Stimulated activated CD8-positive, alpha-beta memory T cell treated with anti-CD3 and anti-CD28 coated beads, Interleukin-4, amount 100 ng/mL, for 24 hours (primary cell): Measurements from ENCODE around the gene MPPE1.
"Not testable (repeated sequence)": the region's sequence is repeated elsewhere in the genome, so short reads cannot be mapped to it uniquely, and the experiment has no call there.

Experiments used
- DNase-seq: peaks from one replicate; pipeline ENCODE4 v3.0.0-alpha.2; 2020; ENCODE audit warnings: low read depth

The MPPE1 gene, protein sequence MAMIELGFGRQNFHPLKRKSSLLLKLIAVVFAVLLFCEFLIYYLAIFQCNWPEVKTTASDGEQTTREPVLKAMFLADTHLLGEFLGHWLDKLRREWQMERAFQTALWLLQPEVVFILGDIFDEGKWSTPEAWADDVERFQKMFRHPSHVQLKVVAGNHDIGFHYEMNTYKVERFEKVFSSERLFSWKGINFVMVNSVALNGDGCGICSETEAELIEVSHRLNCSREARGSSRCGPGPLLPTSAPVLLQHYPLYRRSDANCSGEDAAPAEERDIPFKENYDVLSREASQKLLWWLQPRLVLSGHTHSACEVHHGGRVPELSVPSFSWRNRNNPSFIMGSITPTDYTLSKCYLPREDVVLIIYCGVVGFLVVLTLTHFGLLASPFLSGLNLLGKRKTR

DNA sequence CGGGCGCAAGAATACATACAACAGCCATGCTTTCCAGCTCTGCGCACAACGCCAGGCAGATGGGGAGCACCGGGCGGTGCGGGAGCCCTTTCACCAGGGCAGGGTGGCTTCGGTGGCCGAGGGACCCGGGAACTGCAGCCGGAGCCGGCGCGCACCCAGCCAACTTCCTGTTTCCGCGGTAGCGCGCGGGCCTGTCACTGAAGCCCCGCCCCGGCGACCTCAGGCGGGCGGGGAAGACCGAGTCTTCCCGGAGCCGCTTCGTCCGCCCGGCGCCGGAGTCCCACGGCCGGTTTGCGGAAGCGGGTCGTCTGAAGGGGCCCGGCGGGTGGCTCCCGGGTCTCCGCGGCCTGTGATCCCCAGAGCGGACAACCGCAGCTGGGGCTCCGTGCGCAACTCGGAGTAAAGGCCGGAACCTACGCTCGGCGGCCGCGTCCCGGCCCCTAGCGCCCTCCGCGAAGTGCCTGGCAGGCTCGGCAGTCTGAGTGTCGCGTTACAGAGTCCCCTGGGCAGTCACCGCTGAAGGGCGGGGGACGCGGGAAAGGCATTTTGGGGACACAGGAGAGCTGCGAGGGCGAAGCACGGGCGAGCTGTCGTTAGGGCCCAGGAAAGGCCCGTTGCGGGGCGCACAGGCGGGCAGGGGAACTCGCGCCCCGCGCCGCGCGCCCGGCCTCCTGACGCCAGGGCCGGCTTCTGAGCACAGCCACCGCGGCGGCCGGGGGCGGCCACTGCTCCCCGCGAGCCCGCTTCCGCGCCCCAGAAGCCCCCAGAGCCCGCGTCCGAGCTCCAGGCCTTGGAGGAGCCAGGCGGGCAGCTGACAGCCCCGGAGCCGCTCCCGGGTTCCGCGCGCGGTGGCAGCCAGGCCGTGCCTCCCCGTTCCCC is at the start of gene MPPE1:
MPPE1 (minus strand) TSS at position 136 of the 879 bp plus-strand sequence. CDS start 11,053 bp downstream, outside the sequence.
- peak; percentile 82 for DNase-seq

DNA sequence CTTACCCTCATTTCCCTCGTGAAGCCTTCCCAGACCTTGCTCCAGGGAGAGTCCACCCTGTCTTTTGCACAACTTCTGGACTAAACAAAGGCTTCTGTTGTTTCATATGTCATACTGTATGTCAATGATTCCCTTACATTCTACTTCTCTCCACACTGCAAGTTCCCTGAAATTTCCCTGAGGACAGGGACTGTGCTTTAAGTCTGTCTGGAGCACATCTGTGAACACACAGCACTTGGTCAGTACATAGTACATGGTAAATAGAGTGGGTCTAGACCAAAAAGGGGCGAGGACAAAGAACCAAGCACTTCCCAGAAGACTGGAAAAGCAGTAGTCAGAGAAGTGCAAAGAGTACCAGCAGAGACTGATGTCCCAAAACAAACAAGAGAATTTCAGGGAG is 49.5 kb upstream of the MPPE1 start:
- no peak for DNase-seq

DNA sequence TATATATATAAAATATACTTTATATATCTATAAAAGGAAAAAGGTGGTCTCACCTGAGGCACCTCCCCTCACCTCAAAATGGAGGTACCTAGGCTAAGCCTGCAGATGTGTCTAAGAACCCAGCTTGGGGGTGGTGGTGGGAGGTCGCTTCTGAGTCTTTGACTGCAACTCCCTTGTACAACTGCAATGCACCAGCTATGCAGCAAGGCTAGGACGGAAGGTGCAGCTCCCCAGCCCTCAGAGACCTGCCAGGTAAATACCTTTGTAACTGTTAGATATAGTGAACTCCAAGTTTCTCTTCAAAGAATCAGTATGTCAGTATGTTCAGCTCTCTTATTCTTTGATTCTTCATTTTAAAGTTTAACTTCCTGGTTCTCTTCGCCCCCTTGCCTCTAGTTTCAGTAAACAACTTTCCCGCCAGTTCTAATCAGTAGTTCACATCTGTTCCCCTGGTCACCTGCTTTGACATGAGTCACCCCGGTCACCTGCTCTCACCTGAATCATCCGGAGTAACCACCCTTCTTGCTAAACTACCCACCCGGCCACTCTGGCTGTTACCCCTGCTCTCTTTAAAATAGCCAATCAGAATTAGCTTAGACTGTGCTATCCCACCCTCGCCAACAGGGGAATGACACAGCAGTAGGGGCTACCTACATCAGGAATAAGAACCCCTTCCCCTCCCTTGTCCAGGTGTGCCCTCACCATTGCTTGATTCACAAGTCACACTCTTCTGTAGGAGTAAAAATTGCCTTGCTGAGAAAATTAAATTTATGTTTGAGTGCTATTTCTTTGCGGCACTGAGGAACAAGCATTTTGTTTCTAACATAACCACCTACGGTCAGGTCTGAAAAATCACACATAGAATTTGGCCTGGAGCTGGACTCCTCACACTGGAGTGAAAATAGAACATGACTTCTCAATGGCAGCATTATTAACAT is 48.5 kb upstream of the MPPE1 start:
- DNase-seq = no peak

DNA sequence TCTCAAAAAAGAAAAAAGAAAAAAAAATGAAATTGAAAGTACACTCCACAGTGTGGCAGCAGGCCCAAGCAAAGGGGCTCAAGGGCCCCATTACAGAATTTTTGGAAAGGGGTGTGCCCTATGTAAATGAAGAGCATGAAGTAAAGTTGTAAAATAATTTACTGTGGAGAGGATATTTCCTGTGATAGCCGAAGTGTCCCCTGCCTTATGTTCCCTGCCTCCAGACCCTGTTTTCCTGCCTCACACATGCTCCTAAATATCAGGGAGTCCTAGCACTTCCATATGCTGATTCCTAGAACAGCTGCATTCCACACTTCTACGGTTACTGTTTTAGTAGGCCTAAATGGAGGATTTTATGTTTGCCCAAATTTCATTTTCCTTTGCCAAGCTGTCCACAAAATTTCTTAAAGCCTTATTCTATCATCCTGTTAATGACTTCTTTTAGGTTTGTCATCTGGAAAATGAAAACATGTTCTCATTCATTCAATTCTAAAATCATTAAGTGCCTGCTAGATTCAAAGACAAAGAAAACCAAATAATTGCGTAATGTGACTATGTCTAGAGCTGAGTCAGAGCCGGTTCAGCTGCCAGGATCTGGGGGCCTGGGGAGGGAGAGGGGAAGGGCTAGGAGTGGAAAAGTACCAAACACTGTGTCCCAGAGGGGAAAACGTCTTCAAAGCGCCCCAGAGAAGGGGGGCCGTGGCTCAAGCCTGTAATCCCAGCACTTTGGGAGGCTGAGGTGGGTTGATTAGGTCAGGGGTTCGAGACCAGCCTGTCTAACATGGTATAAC is 47.3 kb upstream of the MPPE1 start:
- DNase-seq = no peak

DNA sequence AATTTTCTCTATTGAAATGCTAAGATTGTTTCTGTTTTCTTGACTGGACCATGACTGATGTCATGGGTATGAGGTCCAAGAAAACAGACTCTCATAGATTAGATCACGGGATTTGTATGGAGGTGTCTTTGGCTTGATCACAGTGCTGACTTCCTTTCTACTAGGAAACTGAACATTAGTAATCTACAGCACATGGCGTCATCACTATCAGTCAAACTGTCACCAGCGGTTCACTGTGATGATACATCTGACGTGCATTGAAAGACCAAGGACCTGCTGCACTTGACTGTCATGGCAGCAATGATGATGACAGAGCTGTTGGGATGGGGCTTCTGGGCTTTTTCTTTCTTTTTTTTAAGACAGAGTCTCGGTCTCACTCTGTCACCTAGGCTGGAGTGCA is 45.0 kb upstream of the MPPE1 start:
- DNase-seq = no peak

DNA sequence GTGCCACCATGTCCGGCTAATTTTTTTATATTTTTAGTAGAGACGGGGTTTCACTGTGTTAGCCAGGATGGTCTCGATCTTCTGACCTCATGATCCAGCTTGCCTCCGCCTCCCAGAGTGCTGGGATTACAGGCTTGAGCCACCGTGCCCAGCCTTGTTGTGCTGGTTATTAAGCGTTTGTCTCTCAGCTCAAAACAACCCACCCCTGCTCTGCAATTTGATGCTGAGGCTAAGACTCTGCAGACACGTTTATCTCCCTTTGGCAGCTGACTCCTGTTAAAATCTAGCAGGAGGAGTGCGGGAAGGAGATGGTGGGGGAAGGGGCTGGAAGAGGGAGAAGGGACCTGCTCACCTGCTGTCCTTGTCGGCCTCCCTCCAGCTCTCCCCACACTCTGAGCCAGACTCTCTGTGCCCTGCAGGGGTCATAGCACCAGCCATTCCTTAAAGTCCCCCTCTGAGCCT is 43.3 kb upstream of the MPPE1 start:
- DNase-seq = no peak

DNA sequence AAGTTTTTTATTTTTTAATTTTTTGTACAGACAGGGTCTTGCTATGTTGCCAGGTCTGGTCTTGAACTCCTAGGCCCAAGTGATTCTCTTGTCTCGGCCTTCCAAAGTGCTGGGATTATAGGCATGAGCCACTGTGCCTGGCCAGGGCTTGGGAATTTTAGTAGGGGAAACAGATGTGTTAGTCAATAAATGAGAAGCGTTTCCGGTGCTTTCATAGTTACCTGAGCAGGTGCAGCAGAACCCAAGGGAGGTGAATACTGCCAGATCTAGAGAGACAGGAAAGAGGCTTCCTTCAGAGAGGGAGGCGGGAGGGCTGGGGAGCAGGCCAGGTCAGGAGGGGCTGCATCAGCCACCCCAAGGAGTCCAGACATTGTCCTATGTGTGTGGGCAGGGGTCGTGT is 42.7 kb upstream of the MPPE1 start:
- no peak for DNase-seq

DNA sequence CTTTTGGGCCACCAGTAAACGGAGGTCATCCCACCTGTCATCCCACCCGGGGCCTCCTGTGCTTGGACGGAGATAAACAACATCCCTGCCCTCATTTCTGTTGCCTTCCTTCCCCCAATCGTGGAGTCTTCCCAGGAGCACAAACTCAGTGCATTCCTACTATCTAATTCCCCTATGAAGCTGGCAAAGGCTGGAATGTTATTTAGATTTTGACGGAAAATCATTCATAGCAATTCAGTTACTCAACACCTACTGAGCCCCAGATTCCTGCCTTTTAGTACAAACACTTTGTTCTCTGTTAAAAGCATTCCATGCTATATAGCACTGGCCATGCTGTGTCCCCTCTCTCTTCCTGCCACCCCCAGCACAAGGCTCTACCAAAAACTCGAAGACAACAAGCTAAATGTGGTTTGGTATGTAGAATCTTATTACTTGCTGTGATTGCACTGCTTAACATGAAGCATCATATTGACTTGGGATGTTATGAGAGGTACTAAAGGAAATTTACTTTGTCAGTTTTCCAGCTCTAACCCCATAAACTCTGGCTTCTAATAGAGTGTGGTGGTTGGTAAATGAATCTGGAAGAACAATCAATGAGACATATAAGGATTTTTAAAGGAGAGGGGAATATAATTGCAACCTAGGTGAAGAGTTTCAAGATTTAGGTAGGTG is 40.9 kb upstream of the MPPE1 start:
- no peak for DNase-seq

DNA sequence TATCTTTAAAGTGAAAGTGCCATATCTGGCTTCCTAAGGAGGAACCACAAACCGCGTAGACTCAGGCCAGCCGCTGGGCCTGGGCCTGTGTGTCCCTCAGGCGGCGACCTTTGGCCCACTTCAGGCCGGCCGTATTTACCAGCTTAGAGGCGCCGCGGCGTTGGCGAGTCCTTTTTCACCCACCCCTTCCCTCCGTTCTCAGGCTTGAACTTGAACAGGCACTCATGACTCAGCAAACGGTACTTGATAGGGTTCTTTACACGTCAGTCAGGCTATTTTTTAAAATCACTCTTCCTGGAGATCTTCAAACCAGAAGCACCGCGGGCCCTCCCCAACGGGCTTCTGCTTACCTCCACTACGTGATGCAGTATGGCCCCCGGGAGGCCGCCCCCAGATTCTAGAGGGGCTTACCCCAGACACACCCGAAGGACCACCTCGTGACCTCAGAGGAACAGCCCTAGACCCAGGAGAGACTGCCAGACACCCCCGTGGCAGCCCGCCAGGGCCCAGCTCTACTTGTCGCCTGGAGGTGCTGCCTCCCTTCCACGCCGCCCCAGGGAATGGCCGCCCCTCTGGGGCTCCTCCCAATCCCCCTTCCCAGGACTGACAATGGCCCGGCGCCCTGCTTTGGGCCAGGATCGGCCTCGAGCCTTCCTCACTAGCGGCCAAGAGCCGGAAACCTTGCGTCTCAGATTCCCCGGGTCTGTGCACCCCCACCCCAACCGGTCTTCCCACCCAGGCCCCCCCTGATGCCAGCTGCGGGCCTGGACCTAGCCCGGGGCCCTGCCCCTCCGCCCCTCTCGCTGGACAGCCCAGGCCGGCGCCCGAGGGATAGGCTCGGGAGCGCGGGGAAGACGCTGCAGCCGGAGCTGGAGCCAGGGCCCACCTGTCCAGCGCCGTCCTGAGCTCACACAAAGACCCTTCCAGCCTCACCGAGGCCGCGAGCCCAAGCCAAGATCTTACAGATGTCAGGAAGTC is 39.4 kb upstream of the MPPE1 start:
- DNase-seq = peak; percentile 22

DNA sequence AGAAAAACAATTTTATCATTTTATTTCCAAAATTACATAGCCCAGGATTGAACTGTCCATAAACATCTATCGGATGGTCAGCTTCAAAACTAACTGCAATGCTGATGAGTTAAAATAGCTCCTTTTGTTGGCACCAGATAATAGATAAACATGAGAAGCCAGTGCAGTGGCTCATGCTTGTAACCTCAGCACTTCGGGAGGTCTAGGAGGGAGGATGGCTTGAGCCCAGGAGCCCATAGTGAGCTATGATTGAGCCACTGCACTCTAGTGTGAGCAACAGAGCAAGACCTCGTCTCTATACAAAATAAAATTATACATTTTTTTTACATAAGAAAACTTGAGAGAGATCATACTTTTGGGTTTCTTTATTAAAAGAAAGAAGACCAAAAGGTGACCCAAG is 38.6 kb upstream of the MPPE1 start:
- DNase-seq = no peak

DNA sequence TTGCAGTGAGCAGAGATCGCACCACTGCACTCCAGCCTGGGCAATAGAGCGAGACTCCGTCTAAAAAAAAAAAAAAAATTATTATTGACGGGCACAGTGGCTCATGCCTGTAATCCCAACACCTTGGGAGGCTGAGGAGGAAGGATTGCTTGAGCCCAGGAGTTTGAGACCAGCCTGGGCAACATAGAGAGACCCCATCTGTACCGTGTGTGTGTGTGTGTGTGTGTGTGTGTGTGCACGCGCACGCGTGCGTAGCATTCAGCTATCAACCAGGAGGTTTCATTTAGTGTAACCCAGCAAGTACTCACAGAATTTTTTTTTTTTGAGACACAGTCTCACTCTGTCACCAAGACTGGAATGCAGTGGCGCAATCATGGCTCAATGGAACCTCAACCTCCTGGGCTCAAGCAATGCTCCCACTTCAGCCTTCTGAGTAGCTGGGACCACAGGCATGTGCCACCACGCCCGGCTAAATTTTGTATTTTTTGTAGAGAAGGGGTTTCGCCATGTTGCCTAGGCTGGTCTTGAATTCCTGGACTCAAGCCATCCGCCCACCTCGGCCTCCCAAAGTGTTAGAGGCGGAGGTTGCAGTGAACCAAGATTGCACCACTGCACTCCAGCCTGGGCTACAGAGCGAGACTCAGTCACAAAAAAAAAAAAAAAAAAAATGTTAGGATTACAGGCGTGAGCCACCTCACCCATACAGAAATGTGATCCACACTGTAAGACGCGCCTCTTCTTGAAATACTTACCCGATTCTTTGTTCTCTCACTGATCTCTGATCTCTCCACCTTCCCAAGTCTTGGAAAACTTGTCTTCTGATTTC is 37.9 kb upstream of the MPPE1 start:
- DNase-seq = not testable (repeated sequence)

DNA sequence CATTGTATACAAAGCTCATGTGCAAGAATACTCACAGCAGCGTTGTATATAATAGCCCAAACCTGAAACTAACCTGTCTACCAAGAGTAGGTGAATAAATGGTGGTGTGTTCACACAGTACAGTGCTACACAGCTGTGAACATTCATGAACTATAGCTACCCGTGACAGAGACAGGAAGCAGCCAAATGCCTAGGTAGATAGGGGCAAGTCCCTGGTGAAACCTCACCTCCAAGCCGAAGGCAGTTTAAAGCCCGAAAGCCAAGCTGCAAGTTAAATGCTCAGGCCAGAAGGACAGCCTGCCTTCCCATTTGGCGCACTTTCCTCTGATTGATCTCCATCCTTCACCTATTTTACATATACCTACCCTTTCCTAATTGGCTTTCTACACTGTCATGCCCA is 36.7 kb upstream of the MPPE1 start:
- no peak for DNase-seq

DNA sequence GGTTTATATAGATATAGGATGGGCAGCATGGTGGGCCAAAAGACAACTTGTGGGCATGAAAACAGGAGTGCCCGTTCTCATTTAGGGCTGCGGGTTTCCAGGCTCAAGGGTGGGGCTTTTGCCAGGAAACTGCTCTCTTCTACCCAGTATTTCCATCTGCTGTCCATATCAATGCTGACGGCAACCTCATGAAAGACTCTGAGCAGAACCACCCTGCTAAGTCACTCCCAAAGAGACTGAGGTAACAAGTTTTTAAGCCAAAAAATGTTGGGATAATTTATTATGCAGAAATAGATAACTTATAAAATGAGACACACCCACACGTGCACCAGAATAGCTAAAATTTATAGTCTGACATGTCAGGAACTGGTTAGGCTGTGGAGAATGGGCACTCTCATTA is 36.1 kb upstream of the MPPE1 start:
- DNase-seq = no peak

DNA sequence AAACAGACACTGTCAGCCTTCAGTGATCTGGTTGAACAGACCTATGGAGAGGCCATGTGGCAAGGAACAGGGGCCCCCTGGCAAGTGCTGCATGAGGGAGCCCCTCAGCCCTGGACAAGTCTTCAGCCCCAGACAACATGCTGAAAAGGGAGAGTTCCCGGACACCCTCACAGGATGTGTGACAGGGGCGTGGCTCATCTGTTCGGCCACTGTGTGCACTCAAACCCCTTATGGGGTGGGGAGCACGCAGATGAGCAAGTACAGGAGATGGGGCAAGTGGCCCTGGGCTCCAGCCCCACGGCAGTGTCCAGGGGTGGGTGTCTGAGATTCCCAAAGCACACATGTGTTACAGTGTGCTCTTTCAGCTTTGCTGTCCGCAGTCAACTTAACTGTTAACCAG is 35.4 kb upstream of the MPPE1 start:
- DNase-seq = no peak

DNA sequence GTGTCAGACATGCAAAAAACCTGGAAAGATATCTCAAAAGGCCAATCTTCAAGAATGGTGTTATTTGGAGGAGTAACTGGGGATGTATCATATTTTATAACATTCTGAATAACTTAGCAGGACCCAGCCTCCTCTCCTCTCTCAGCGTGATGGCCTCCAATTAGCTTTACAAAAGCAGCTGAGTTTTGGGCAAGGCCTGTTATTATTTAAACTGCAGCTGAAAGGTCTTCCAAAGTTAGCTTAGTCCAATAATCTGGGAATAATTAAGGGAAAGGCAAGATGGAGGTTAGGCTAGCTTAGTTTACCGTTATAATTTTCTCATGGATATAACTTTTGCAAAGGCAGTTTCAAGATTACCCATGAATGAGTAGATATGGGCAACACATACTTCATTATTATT is 32.8 kb upstream of the MPPE1 start:
- DNase-seq = no peak

DNA sequence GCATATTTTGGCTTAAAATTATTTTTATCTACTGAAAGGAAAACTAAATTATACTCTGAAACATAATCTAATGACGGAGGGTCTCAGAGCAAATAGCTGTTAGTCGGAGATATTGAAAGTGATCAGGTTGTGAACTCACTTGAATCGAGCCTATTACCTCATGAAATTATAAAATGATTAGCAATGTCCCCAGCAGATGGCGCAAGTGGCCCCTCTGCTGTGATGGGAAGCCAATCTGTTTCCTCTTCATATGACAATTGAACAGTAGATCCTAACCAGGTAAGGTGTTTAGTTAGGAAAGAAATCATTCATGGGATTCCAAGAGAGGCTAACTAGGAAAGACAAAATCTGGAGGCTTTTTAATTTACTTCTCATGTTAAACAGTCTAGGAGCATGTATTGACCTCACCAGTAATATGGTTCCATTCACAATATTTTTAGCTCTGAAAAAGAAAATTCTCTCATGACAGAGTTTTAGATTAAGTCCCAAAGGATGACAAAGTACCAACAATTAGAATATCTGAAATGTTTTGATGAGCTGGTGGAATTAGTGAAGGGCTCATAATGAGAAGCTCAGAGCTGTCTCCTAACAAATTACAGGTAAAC is 29.9 kb upstream of the MPPE1 start:
- DNase-seq = peak; percentile 50

DNA sequence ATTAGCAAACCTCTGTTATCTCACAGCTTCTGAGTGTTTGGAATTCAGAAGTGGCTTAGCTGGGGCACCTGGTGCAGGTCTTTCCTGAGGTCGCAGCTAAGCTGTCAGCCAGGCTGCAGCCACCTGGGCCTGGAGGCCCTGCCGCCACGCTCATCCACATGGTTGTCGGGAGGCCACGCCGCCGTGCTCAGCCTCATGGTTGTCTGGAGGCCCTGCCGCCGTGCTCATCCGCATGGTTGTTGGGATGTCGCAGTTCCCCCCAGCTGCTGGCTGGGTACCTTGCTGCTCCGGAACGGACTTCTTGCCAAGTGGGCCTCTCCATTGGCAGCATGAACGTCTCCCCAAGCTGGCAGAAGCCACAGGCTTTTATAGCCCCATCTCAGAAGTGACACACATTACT is 24.3 kb upstream of the MPPE1 start:
- DNase-seq = no peak

DNA sequence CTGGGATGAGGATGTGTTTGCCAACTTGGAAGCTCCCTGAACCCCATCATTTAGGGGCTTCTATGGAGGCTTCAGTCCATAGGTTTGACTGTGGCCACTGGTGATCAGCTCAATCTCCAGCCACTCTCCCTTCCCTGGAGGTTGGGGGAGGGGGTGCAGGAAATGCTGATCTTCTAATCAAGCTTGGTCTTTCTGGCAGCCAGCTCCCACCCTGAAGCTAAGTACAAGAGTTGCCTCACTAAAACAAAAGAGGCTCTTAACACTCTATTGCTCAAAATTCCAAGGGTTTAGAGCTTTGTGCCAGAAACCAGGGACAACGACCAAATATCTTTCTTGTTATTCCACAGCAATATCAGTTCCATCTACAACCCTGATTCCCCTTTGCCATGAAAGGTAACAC is 19.4 kb upstream of the MPPE1 start:
- no peak for DNase-seq
